Activated CD4-positive, alpha-beta T cell treated with anti-CD3 and anti-CD28 coated beads for 36 hours (primary cell): ENCODE data around the gene TAT. TPM values are rescaled to one million over a fixed set of nuclear protein-coding genes. Genes with fewer than 3 reads are reported as not detected.
"Not testable (repeated sequence)": the region's sequence is repeated elsewhere in the genome, so short reads cannot be mapped to it uniquely, and the experiment has no call there.

Source experiments
- ATAC-seq: fragments of 200-7000 bp; cut with Tn5 transposase; one replicate; pipeline ENCODE4 v1.10.0; 2021; ENCODE audit warnings: mild to moderate bottlenecking, moderate library complexity
- CTCF ChIA-PET: fragments of 350-600 bp; sonication (Branson Sonifier 250); formaldehyde crosslinking; loops from one replicate; lab custom pipeline; 2021; ENCODE audit warnings: antibody characterized with exemption; lab: Charles Lee
- POLR2A ChIA-PET: fragments of 350-600 bp; sonication (Branson Sonifier 250); formaldehyde crosslinking; loops from one replicate; lab custom pipeline; 2021; ENCODE audit warnings: antibody characterized with exemption, inconsistent platforms; lab: Charles Lee
- DNase-seq: peaks from one replicate; pipeline ENCODE4 v3.0.0-alpha.2; 2020
- H3K27ac Mint-ChIP-seq: one replicate; pipeline ENCODE4 v1.8.0; 2021; ENCODE audit warnings: mixed read lengths
- H3K27me3 Mint-ChIP-seq: one replicate; pipeline ENCODE4 v1.8.0; 2021; ENCODE audit warnings: mixed read lengths
- H3K36me3 Mint-ChIP-seq: one replicate; pipeline ENCODE4 v1.8.0; 2021; ENCODE audit warnings: low read depth, mixed read lengths
- H3K4me1 Mint-ChIP-seq: one replicate; pipeline ENCODE4 v1.8.0; 2021; ENCODE audit warnings: mixed read lengths
- H3K4me3 Mint-ChIP-seq: one replicate; pipeline ENCODE4 v1.8.0; 2021; ENCODE audit warnings: mild to moderate bottlenecking, moderate library complexity, mixed read lengths
- H3K9me3 Mint-ChIP-seq: one replicate; pipeline ENCODE4 v1.8.0; 2021; ENCODE audit warnings: low read depth, mixed read lengths
- intact Hi-C, 2 experiments: fragments of 100-400 bp; cut with DNase I in 1 of 2; cut with micrococcal nuclease in 1 of 2; formaldehyde crosslinking; loops; one replicate each; pipeline versions ENCODE4 v1.14.2 to v1.15.1; 2022 to 2024; cut with DNase I, micrococcal nuclease
- total RNA-seq, 2 experiments: library from RNA; stranded (reverse); gene quantifications; one replicate each; pipeline ENCODE4 v1.2.3, GENCODE V29; 2021

Gene TAT
- total RNA-seq, 2 experiments from 2014 or later: not detected

DNA sequence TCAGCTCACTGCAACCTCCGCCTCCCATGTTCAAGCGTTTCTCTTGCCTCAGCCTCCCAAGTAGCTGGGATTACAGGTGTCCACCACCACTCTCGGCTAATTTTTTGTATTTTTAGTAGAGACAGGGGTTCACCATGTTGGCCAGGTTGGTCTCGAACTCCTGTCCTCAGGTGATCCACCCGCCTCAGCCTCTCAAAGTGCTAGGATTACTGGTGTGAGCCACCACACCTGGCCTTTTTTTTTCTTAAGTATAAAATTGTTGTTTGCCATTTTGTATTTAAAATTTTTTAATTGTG, 5.6 kb upstream of the TAT start:
- H3K27ac Mint-ChIP-seq, DNase-seq, H3K4me3 Mint-ChIP-seq, intact Hi-C loops, H3K36me3 Mint-ChIP-seq, ATAC-seq, H3K9me3 Mint-ChIP-seq, H3K4me1 Mint-ChIP-seq: not testable (repeated sequence)
- CTCF ChIA-PET: interaction anchor here (0.6 kb wide), 1 partner anchor 9 kb away, joined by 3 read pairs; no protein-coding TSS in a partner anchor
- H3K27me3 Mint-ChIP-seq: peaks cover 19% of the 10 kb centered on the region
- POLR2A ChIA-PET: interaction anchor here (0.6 kb wide), 1 partner anchor 32 kb away, joined by 5 read pairs; no protein-coding TSS in a partner anchor

DNA sequence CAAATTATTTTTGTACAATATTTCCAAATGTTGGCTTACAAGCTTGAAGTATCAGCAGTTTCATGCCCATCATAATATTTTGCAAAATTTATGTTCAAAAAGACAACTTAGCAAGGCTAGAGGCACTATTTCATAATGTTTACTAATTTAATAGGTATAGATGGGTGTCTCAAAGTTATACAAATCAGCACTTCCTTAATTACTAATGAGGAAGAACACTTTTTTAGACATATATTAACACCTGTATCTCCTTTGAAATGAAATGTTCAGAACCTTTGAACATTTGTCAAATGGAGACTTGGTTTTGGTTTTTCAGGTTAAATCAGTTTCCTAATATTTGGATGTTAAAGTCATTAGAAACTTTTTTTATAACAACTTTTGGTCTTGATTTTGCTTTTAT, 2.2 kb downstream of the TAT start:
- intact Hi-C loops: no loop called here
- no peaks in the 10 kb centered on the region for H3K4me1 Mint-ChIP-seq
- H3K27ac Mint-ChIP-seq: no peak overlapping the region
- POLR2A ChIA-PET: no interaction called here
- CTCF ChIA-PET: no interaction called here
- peaks cover 13% of the 10 kb centered on the region for H3K27me3 Mint-ChIP-seq
- H3K36me3 Mint-ChIP-seq: no peaks in the 10 kb centered on the region
- DNase-seq (no peak), ATAC-seq (no peak)
- H3K4me3 Mint-ChIP-seq: no peak overlapping the region
- H3K9me3 Mint-ChIP-seq: no peaks in the 10 kb centered on the region

DNA sequence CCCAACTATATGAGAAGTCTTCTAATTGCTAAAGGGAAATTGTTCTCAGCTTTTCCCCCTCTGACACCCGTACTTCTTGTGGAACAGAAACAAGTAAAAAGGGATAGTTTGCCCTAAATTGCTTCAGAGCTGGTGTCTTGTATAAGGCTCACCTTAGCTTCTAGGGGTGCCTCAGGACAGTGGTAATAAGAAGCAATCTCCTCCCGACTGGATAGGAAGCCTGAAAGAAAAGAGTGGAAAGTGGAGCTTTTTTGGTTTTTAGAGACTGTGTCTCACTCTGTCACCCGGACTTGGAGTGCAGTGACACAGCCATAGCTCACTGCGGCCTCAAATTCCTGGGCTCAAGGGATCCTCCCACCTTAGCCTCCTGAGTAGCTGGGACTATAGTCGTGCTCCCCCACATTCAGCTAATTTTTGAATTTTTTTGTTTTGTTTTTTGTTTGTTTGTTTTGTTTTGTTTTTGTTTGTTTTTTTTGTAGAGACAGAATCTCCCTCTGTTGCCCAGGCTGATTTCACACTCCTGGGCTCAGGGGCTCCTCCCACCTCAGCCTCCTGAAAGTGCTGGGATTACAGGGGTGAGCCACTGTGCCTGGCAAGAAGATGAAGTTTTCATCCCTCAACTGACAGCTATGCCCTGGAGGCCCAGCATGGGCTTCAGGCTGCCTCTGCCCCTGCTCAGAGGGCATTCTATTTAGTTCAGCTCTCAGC, 3.4 kb downstream of the TAT start:
- Mint-ChIP-seq H3K27ac (no peak overlapping the region), H3K4me3 (no peak overlapping the region), H3K27me3 (peaks cover 14% of the 10 kb centered on the region), H3K9me3 (no peaks in the 10 kb centered on the region), H3K36me3 (no peaks in the 10 kb centered on the region), H3K4me1 (no peaks in the 10 kb centered on the region)
- CTCF ChIA-PET: interaction anchor here (0.5 to 2.9 kb wide), 7 partner anchors 9 to 794 kb away, joined by 3 to 17 read pairs (median 3); no protein-coding TSS in a partner anchor
- no peak for DNase-seq
- no peak for ATAC-seq
- intact Hi-C loops: no loop called here
- POLR2A ChIA-PET: interaction anchor here (1.0 kb wide), 1 partner anchor 8 kb away, joined by 3 read pairs; no protein-coding TSS in a partner anchor

DNA sequence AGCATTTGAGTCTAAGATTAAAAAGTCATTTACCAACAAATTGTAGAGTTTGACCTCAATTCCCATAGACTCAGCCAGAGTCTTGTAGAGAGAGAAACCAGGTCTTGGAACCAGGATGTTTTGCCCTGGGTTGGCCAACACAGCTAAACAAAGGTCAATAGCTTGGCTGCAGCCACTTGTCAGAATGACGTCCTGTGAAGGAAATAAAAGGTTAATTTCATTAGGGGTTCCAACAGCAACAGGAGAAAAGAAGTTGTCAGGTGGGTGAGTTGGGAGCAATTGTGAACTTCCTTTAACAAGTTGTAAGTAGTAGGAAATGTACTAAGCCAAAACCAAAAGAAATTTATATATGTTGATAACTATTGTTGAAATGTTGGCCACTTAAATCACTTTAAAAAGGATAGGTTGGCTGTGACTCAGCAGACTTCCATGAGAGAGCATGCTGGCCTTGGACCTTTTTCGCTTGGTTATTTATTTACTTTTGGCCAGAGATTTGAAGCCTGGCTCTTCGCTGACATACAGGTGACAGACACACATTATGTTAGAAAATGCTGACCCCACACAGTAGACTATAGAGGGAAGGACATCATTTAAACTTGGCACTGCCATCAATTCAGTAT, 4.3 kb downstream of the TAT start:
- DNase-seq: no peak

DNA sequence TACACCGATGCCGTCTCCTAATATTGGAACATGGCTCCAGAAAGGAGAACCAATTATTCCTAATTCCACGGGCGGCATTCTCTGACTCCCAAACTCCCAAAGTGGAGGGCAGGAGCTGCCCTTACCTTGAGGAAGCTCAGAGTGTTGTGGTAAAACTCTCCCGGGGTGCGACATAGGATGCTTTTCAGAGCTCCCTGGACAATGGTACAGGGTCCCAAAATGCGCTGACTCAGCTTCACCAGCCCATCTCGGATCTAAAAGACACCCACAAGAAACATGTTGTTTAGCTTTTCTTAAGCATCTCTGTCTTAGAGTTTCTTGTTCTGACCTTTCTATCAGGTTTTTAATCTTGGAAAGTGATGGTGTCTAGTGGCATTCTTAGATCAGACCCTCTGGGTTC, 6.7 kb downstream of the TAT start:
- CTCF ChIA-PET: interaction anchor here (0.5 to 1.0 kb wide), 2 partner anchors 40 to 105 kb away, joined by 3 read pairs; no protein-coding TSS in a partner anchor
- POLR2A ChIA-PET: no interaction called here
- no peak for DNase-seq
- no peaks in the 10 kb centered on the region for H3K9me3 Mint-ChIP-seq
- ATAC-seq: no peak
- peaks cover 9% of the 10 kb centered on the region for H3K4me1 Mint-ChIP-seq
- no peak overlapping the region for H3K4me3 Mint-ChIP-seq
- peaks cover 2% of the 10 kb centered on the region for H3K27me3 Mint-ChIP-seq
- H3K27ac Mint-ChIP-seq: no peak overlapping the region
- H3K36me3 Mint-ChIP-seq: no peaks in the 10 kb centered on the region
- intact Hi-C loops: no loop called here

More for the DNA sequence above, 4.3 kb downstream of the TAT start:
- no peaks in the 10 kb centered on the region for H3K4me1 Mint-ChIP-seq
- no peak overlapping the region for H3K4me3 Mint-ChIP-seq
- peaks cover 9% of the 10 kb centered on the region for H3K27me3 Mint-ChIP-seq
- no peaks in the 10 kb centered on the region for H3K9me3 Mint-ChIP-seq
- POLR2A ChIA-PET: no interaction called here
- no peak for ATAC-seq
- no peak overlapping the region for H3K27ac Mint-ChIP-seq
- CTCF ChIA-PET: interaction anchor here (0.7 to 2.9 kb wide), 4 partner anchors 8 to 162 kb away, joined by 3 to 17 read pairs (median 4); no protein-coding TSS in a partner anchor
- intact Hi-C loops: no loop called here
- no peaks in the 10 kb centered on the region for H3K36me3 Mint-ChIP-seq

DNA sequence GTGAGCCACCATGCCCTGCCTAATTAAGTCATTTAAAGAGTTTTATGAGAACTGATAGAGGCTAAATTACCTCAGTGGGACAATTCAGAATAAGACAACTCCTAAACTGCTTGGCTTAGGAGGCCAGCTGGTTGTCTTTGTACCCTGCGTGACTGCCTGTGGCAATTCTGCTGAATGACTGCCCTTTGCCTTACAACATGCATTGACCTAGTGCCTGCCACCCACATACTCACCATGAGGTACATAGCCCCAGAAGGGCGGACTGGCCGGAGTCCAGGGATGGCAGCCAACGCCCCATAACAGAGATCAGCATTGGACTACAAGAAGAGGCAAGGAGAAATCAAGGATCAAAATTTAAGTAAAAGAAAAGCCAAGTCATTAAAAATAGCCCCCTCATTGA, 7.3 kb downstream of the TAT start:
- H3K9me3 Mint-ChIP-seq: no peaks in the 10 kb centered on the region
- no peaks in the 10 kb centered on the region for H3K36me3 Mint-ChIP-seq
- H3K4me1 Mint-ChIP-seq: peaks cover 9% of the 10 kb centered on the region
- no peak overlapping the region for H3K4me3 Mint-ChIP-seq
- intact Hi-C loops: loop anchor here (5.0 to 10.0 kb wide), 4 partner anchors 175 to 1095 kb away; partner anchors contain the start of gene AP1G1 (in 1 of the 2)
- ATAC-seq (no peak), DNase-seq (no peak)
- H3K27me3 Mint-ChIP-seq: peaks cover 2% of the 10 kb centered on the region
- ChIA-PET POLR2A (no interaction called here), CTCF (interaction anchor here (0.5 to 1.6 kb wide), 3 partner anchors 15 to 31 kb away, joined by 3 to 5 read pairs (median 4); no protein-coding TSS in a partner anchor)
- no peak overlapping the region for H3K27ac Mint-ChIP-seq

DNA sequence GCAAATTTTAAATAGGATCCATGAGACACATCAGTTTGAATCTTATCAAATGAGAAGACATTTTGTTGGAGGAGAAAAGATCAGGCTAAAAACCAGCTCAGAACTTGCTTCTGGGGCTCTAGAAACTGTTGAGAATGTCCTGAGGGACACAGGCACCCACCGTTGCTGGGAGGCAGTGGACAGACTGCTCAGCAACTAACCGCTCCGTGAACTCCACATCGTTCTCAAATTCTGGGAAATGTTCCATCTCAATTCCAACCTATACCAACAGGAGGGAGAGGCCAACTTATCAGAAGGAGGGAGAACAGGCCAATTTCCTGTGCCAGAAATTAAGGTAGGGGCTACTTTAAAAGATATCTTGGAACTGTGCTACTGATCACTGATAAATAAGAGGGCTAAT, 8.3 kb downstream of the TAT start:
- no peaks in the 10 kb centered on the region for H3K9me3 Mint-ChIP-seq
- DNase-seq: no peak
- ChIA-PET CTCF (interaction anchor here (0.6 to 5.3 kb wide), 3 partner anchors 30 to 209 kb away, joined by 5 to 57 read pairs (median 6); no protein-coding TSS in a partner anchor), POLR2A (no interaction called here)
- peaks cover 2% of the 10 kb centered on the region for H3K27me3 Mint-ChIP-seq
- ATAC-seq: no peak
- no peak overlapping the region for H3K27ac Mint-ChIP-seq
- no peaks in the 10 kb centered on the region for H3K36me3 Mint-ChIP-seq
- peaks cover 15% of the 10 kb centered on the region for H3K4me1 Mint-ChIP-seq
- no peak overlapping the region for H3K4me3 Mint-ChIP-seq
- intact Hi-C loops: loop anchor here (5.0 to 10.0 kb wide), 4 partner anchors 176 to 1096 kb away; partner anchors contain the start of gene AP1G1 (in 1 of the 2)

DNA sequence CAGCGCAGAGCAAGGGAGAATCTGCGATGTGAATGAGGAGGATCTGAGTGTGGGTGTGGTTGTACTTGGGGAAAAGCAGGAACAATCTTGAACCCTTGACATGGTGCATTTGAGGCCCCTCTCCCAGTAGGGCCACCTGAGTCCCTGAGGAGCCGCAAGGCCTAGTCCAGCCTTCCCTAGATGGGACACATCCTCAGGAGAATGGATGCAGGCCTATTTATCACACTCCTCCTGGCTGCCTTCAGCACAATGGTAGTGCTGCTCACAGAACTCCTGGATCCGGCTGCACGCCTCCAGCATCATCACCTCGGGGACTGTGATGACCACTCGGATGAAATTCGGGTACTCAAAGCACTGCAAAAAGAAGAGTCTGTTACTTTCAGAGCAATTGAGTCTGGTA, 9.0 kb downstream of the TAT start:
- intact Hi-C loops: loop anchor here (5.0 to 10.0 kb wide), 4 partner anchors 177 to 1097 kb away; partner anchors contain the start of gene AP1G1 (in 1 of the 2)
- Mint-ChIP-seq H3K4me1 (peaks cover 15% of the 10 kb centered on the region), H3K27ac (no peak overlapping the region), H3K4me3 (no peak overlapping the region), H3K9me3 (no peaks in the 10 kb centered on the region), H3K36me3 (no peaks in the 10 kb centered on the region), H3K27me3 (peaks cover 2% of the 10 kb centered on the region)
- CTCF ChIA-PET: interaction anchor here (0.8 to 5.3 kb wide), 2 partner anchors 14 to 42 kb away, joined by 4 to 57 read pairs; no protein-coding TSS in a partner anchor
- DNase-seq (no peak), ATAC-seq (no peak)
- POLR2A ChIA-PET: no interaction called here

DNA sequence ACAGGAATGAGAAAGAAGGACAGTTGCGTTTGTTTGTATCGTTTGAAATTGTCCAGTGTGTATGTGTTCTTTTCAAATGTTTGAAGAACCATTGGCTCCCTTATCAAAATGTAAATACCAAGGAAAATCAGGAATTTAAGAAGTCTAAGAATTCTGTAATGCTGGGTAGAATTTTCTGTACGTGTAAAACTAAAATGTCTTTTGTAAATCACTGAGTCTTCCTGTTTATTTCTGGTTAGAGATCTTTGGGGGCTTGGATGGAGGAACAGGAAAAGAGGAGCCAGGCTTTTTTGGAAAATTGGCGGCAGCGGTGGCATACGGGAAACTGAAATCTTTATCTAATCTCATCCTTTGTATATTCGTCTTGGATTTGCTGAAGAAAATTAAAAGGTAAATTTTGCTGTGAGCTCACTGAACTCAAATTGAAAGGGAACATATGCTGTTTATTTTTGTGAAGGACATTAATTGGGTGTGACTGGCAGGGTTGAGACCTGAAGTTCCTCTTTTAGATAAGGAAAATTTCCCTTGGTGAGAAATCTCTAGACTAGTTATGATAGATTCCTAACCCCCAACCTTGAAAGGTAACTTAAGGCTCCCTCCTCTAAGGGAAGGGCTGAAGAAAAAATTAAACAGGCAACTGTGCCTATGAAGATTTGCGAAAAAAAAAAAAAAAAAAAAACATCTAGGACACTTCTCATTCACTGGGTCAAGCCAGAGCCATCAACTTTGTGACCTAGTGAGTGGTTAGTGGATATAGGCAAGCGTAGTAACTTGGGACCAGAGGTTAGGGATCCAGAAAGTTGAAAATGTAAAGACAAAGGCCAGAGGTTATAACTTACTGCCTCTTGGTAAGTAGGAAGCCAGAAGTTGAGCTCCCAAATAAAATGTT, 10.8 kb downstream of the TAT start:
- Mint-ChIP-seq H3K9me3 (peaks cover 8% of the 10 kb centered on the region), H3K27ac (peak overlapping the region; percentile 98), H3K36me3 (peaks cover 3% of the 10 kb centered on the region), H3K4me1 (peaks cover 15% of the 10 kb centered on the region), H3K27me3 (peaks cover 2% of the 10 kb centered on the region), H3K4me3 (peak overlapping the region; percentile 87)
- POLR2A ChIA-PET: interaction anchor here (0.7 to 1.0 kb wide), 2 partner anchors 42 to 233 kb away, joined by 3 to 9 read pairs; no protein-coding TSS in a partner anchor
- intact Hi-C loops: loop anchor here (1.0 to 10.0 kb wide), 13 partner anchors 45 to 1099 kb away; partner anchors contain the start of genes AP1G1 (in 1 of the 2), ATXN1L (in 1 of the 2), CMTR2 (in 1 of the 2) and DHODH (in 1 of the 2)
- ATAC-seq (no peak), DNase-seq (no peak)
- CTCF ChIA-PET: interaction anchor here (0.6 to 5.3 kb wide), 9 partner anchors 10 to 165 kb away, joined by 3 to 57 read pairs (median 4); partner anchors contain the start of gene TAT

DNA sequence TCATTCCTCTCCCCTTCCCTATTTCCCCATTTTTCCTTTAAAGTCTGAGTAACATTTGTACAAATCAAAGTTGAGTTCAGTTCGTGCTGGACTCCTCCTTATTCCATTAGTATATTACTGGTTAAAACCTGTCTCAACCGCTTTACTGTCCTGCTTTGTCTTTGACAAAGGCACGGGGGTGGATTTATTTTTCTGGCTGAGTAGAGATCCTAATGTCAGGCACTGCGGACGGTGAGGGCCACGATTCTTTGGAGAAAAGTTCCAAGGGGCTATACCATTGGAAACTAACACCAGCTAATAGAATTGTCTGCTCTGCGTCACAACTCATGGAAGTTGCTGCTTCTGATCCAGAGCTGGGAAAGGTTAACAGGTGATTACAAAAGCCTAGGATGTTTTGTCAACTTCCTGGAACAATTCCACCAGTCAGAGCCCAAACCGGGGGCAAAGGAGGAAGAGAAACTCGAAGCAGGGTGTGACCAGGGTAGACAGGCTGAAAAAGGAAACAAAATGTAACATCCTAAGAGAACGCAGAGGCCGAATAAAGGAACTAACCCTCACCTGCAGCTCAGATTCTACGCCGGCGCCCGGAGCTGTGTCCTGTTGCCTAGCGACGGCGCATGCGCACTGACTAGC, 12.4 kb downstream of the TAT start:
- H3K27me3 Mint-ChIP-seq: no peaks in the 10 kb centered on the region
- peak overlapping the region; percentile 87 for H3K4me3 Mint-ChIP-seq

More for the DNA sequence above, 12.4 kb downstream of the TAT start:
- Mint-ChIP-seq H3K27ac (peak overlapping the region; percentile 98), H3K4me1 (peaks cover 15% of the 10 kb centered on the region), H3K9me3 (peaks cover 8% of the 10 kb centered on the region), H3K36me3 (peaks cover 3% of the 10 kb centered on the region)
- ChIA-PET POLR2A (interaction anchor here (0.6 to 1.1 kb wide), 3 partner anchors 20 to 104 kb away, joined by 3 read pairs; no protein-coding TSS in a partner anchor), CTCF (interaction anchor here (0.6 to 5.3 kb wide), 13 partner anchors 9 to 1348 kb away, joined by 3 to 57 read pairs (median 4); partner anchors contain the start of gene TAT)
- DNase-seq (no peak), ATAC-seq (no peak)
- intact Hi-C loops: loop anchor here (1.0 to 10.0 kb wide), 7 partner anchors 180 to 1100 kb away; partner anchors contain the start of genes AP1G1 (in 1 of the 2), CMTR2 (in 1 of the 2), DHX38 (in 1 of the 2) and IST1 (in 1 of the 2)
